SK-N-SH treated with all-trans-retinoic acid at 6 μM for 48 hours (cell line): ENCODE measurements around the gene DCD.

Experiments used
- ARNTL ChIP-seq: fragments of 450-650 bp; formaldehyde crosslinking; IDR thresholded peaks from 2 replicates; pipeline ENCODE4 v1.5.0; 2020; ENCODE audit warnings: low read depth, mild to moderate bottlenecking, moderate library complexity, borderline replicate concordance
- CSDC2 ChIP-seq: fragments of 250-450 bp; sonication (Bioruptor Pico); IDR thresholded peaks from 2 replicates; pipeline ENCODE4 v1.5.0; 2020; ENCODE audit warnings: mild to moderate bottlenecking, moderate library complexity
- GLIS3 ChIP-seq: fragments of 250-450 bp; sonication (Bioruptor Pico); IDR thresholded peaks from 2 replicates; pipeline ENCODE4 v1.5.0; 2020; ENCODE audit warnings: mild to moderate bottlenecking, moderate library complexity
- PPARA ChIP-seq: fragments of 250-450 bp; sonication (Bioruptor Pico); IDR thresholded peaks from 2 replicates; pipeline ENCODE4 v1.5.0; 2020; ENCODE audit warnings: mild to moderate bottlenecking, borderline replicate concordance
- RARB ChIP-seq: fragments of 250-450 bp; sonication (Bioruptor Pico); IDR thresholded peaks from 2 replicates; pipeline ENCODE4 v1.8.0; 2021; ENCODE audit warnings: mild to moderate bottlenecking, moderate library complexity
- TCF4 ChIP-seq: fragments of 250-450 bp; sonication (Bioruptor Pico); IDR thresholded peaks from 2 replicates; pipeline ENCODE4 v1.8.0; 2021; ENCODE audit warnings: mild to moderate bottlenecking, moderate library complexity, borderline replicate concordance
- TOX ChIP-seq: fragments of 250-450 bp; sonication (Bioruptor Pico); IDR thresholded peaks from 2 replicates; pipeline ENCODE4 v1.8.0; 2021; ENCODE audit warnings: mild to moderate bottlenecking, moderate library complexity, borderline replicate concordance
- ZFP3 ChIP-seq: fragments of 250-450 bp; sonication (Bioruptor Pico); IDR thresholded peaks from 2 replicates; pipeline ENCODE4 v1.5.0; 2020; ENCODE audit warnings: mild to moderate bottlenecking, moderate library complexity
- ZNF565 ChIP-seq: fragments of 450-650 bp; formaldehyde crosslinking; conservative IDR thresholded peaks from 2 replicates; pipeline ENCODE4 v1.5.0; 2020; ENCODE audit warnings: low read depth, mild to moderate bottlenecking, moderate library complexity
- ZNF8 ChIP-seq: fragments of 450-650 bp; formaldehyde crosslinking; IDR thresholded peaks from 2 replicates; pipeline ENCODE4 v1.5.0; 2020; ENCODE audit warnings: mild to moderate bottlenecking, moderate library complexity
- TF ChIP-seq, protein P1 (sequence below): fragments of 250-450 bp; sonication (Bioruptor Pico); IDR thresholded peaks from 2 replicates; pipeline ENCODE4 v1.8.0; 2021; ENCODE audit warnings: low read depth, mild to moderate bottlenecking, moderate library complexity, borderline replicate concordance
- TF ChIP-seq, protein P2 (sequence below): fragments of 250-450 bp; sonication (Bioruptor Pico); IDR thresholded peaks from 2 replicates; pipeline ENCODE4 v1.8.0; 2020; ENCODE audit warnings: mild to moderate bottlenecking, moderate library complexity, borderline replicate concordance
- TF ChIP-seq, protein P3 (sequence below): fragments of 250-450 bp; sonication (Bioruptor Pico); IDR thresholded peaks from 2 replicates; pipeline ENCODE4 v1.5.1; 2020; ENCODE audit warnings: low read depth, mild to moderate bottlenecking, moderate library complexity
- TF ChIP-seq, protein P4 (sequence below): fragments of 250-450 bp; sonication (Bioruptor Pico); IDR thresholded peaks from 2 replicates; pipeline ENCODE4 v1.5.1; 2021; ENCODE audit warnings: mild to moderate bottlenecking, moderate library complexity

DNA sequence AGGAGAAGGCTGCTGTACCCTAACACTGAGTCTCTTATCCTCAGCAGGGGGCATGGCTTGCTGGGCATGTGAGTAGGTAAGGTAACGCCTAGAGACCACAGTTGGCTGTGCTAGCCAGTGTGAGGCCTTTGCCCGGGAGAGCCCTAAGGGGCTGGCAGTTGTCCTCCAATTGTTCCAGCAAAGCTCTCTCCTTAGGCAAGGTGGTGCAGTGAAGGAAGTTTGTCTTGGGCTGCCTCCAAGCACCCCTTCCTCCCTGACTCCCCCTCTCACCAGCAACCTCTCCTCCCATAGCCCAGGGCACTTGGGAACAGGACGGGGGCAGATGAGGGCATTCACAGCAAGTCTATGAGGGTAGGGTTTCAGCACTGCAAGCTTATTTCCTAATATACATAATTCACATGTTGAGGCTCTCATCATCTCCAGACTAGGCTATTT is 36.4 kb downstream of the DCD start:
- TF ChIP-seq, protein P1, sequence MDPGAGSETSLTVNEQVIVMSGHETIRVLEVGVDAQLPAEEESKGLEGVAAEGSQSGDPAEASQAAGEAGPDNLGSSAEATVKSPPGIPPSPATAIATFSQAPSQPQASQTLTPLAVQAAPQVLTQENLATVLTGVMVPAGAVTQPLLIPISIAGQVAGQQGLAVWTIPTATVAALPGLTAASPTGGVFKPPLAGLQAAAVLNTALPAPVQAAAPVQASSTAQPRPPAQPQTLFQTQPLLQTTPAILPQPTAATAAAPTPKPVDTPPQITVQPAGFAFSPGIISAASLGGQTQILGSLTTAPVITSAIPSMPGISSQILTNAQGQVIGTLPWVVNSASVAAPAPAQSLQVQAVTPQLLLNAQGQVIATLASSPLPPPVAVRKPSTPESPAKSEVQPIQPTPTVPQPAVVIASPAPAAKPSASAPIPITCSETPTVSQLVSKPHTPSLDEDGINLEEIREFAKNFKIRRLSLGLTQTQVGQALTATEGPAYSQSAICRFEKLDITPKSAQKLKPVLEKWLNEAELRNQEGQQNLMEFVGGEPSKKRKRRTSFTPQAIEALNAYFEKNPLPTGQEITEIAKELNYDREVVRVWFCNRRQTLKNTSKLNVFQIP, result no peak
- TF ChIP-seq TCF4 (CRISPR knock-in tag) (no peak), ZNF8 (CRISPR knock-in tag) (no peak), CSDC2 (no peak), PPARA (CRISPR knock-in tag) (no peak), ZNF565 (no peak), RARB (no peak), ARNTL (CRISPR knock-in tag) (no peak), TOX (CRISPR knock-in tag) (no peak), ZFP3 (CRISPR knock-in tag) (no peak), GLIS3 (CRISPR knock-in tag) (no peak)
- TF ChIP-seq, protein P2, sequence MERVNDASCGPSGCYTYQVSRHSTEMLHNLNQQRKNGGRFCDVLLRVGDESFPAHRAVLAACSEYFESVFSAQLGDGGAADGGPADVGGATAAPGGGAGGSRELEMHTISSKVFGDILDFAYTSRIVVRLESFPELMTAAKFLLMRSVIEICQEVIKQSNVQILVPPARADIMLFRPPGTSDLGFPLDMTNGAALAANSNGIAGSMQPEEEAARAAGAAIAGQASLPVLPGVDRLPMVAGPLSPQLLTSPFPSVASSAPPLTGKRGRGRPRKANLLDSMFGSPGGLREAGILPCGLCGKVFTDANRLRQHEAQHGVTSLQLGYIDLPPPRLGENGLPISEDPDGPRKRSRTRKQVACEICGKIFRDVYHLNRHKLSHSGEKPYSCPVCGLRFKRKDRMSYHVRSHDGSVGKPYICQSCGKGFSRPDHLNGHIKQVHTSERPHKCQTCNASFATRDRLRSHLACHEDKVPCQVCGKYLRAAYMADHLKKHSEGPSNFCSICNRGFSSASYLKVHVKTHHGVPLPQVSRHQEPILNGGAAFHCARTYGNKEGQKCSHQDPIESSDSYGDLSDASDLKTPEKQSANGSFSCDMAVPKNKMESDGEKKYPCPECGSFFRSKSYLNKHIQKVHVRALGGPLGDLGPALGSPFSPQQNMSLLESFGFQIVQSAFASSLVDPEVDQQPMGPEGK (CRISPR knock-in tag), result no peak
- TF ChIP-seq, protein P3, sequence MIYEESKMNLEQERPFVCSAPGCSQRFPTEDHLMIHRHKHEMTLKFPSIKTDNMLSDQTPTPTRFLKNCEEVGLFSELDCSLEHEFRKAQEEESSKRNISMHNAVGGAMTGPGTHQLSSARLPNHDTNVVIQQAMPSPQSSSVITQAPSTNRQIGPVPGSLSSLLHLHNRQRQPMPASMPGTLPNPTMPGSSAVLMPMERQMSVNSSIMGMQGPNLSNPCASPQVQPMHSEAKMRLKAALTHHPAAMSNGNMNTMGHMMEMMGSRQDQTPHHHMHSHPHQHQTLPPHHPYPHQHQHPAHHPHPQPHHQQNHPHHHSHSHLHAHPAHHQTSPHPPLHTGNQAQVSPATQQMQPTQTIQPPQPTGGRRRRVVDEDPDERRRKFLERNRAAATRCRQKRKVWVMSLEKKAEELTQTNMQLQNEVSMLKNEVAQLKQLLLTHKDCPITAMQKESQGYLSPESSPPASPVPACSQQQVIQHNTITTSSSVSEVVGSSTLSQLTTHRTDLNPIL (CRISPR knock-in tag), result no peak
- TF ChIP-seq, protein P4, sequence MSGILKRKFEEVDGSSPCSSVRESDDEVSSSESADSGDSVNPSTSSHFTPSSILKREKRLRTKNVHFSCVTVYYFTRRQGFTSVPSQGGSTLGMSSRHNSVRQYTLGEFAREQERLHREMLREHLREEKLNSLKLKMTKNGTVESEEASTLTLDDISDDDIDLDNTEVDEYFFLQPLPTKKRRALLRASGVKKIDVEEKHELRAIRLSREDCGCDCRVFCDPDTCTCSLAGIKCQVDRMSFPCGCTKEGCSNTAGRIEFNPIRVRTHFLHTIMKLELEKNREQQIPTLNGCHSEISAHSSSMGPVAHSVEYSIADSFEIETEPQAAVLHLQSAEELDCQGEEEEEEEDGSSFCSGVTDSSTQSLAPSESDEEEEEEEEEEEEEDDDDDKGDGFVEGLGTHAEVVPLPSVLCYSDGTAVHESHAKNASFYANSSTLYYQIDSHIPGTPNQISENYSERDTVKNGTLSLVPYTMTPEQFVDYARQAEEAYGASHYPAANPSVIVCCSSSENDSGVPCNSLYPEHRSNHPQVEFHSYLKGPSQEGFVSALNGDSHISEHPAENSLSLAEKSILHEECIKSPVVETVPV (CRISPR knock-in tag), result no peak
